Erythroblast (primary cell): ENCODE results near the gene NOS3.

Source experiments
- GATA1 ChIP-seq: IDR thresholded peaks from 2 replicates; pipeline ENCODE4 v1.6.1; 2011; ENCODE audit warnings: low read depth, mild to moderate bottlenecking, control low read depth, low read length, moderate library complexity
- POLR2A ChIP-seq: IDR thresholded peaks from 2 replicates; pipeline ENCODE4 v1.6.1; 2011; ENCODE audit warnings: mild to moderate bottlenecking, low read length

- TF ChIP-seq POLR2A (no peak), GATA1 (no peak)
Observed at GRCh38 chr7:151051108-151051507, 60.3 kb downstream of the NOS3 start.
